Nephron (organoid): ENCODE data around the gene SKIC2.
A peak's percentile ranks its signal among the peaks of the same experiment; 100 is the strongest.

Experiments
- H3K27ac Mint-ChIP-seq, 3 experiments: 2 replicates each; pipeline ENCODE4 v1.8.0; 2020; ENCODE audit warnings: mixed read lengths in 3 of 3, mild to moderate bottlenecking in 2 of 3, moderate library complexity in 1 of 3
- H3K27me3 Mint-ChIP-seq: 2 replicates; pipeline ENCODE4 v1.8.0; 2021; ENCODE audit warnings: low read depth, mild to moderate bottlenecking, moderate library complexity, mixed read lengths
- H3K36me3 Mint-ChIP-seq: 2 replicates; pipeline ENCODE4 v1.8.0; 2020; ENCODE audit warnings: low read depth, mixed read lengths
- H3K4me1 Mint-ChIP-seq: 2 replicates; pipeline ENCODE4 v1.8.0; 2020; ENCODE audit warnings: mixed read lengths
- H3K4me3 Mint-ChIP-seq, 3 experiments: 2 replicates each; pipeline ENCODE4 v1.8.0; 2020; ENCODE audit warnings: mild to moderate bottlenecking in 3 of 3, mixed read lengths in 3 of 3, moderate library complexity in 2 of 3
- H3K9me3 Mint-ChIP-seq: 2 replicates; pipeline ENCODE4 v1.8.0; 2020; ENCODE audit warnings: mixed read lengths
- TF ChIP-seq, protein P1 (sequence below), 3 experiments: fragments of 200-600 bp; sonication (generic); IDR thresholded peaks; one replicate each; pipeline ENCODE4 v1.5.0; 2021; ENCODE audit warnings: antibody characterized with exemption in 3 of 3; ENCODE audit not compliant: unreplicated experiment in 3 of 3

SKIC2 gene

DNA sequence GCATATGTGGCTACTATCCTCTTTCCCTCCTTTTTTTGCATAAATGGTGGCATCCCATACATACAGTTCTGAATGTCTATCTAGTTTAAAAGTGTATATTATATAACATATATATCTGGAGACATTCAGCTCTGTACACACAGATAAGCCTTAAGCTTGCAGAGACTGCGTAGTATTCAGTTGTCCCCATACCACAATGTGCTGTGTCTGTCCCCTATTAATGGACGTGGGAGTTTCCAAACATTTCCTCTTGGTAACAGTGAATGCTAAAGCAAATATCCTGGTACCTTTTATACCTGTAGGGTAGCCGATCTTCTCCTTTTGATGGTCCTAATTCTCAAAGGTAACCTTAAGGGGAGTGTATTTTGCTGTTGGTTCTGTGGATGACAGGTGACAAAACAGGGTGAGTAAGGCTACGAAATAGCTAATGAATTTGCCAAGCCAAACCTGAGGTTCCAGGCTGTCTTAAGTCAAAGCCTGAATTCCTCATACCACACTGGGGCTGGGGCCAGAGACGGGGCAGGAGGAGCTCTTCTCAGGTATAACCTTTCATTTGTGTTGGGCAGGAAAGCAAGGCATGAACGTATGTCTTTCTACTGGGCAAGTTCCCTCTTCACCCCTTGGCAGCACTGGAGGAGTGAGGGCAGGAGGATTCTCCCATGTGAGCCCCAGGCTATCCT, 39.2 kb upstream of the SKIC2 start:
- TF ChIP-seq, protein P1, sequence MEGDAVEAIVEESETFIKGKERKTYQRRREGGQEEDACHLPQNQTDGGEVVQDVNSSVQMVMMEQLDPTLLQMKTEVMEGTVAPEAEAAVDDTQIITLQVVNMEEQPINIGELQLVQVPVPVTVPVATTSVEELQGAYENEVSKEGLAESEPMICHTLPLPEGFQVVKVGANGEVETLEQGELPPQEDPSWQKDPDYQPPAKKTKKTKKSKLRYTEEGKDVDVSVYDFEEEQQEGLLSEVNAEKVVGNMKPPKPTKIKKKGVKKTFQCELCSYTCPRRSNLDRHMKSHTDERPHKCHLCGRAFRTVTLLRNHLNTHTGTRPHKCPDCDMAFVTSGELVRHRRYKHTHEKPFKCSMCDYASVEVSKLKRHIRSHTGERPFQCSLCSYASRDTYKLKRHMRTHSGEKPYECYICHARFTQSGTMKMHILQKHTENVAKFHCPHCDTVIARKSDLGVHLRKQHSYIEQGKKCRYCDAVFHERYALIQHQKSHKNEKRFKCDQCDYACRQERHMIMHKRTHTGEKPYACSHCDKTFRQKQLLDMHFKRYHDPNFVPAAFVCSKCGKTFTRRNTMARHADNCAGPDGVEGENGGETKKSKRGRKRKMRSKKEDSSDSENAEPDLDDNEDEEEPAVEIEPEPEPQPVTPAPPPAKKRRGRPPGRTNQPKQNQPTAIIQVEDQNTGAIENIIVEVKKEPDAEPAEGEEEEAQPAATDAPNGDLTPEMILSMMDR (IDR thresholded peaks at IDR 0.05; ENCODE audit: unreplicated experiment in 3 of 3), result no peak
- Mint-ChIP-seq H3K27ac (no peak overlapping the region), H3K27me3 (no peaks in the 10 kb centered on the region), H3K9me3 (no peaks in the 10 kb centered on the region), H3K4me1 (no peaks in the 10 kb centered on the region), H3K4me3 (no peak overlapping the region), H3K36me3 (no peaks in the 10 kb centered on the region)

DNA sequence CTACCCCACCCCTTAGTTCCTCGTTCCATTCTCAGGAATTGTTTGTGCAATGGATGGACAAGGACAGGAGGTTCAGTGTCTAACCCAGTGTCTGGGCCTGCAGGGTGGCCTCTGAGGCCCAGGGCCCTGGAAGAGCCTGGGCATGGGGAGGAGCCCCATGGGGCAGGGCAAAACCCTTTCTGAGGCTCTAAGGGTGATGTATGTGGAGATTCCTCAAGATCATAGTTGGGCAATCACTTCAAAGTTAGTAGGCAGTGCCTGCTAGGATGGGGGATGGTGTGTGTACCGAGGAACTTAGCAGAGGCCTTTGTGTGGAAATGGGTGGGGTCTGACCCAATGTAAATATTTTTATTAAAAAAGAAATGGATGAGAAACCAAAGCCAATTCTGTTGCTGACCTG, 38.2 kb upstream of the SKIC2 start:
- Mint-ChIP-seq H3K27ac (no peak overlapping the region), H3K4me1 (no peaks in the 10 kb centered on the region), H3K9me3 (no peaks in the 10 kb centered on the region), H3K4me3 (no peak overlapping the region), H3K27me3 (no peaks in the 10 kb centered on the region), H3K36me3 (no peaks in the 10 kb centered on the region)
- TF ChIP-seq, protein P1 (IDR thresholded peaks at IDR 0.05; ENCODE audit: unreplicated experiment in 3 of 3), result no peak

DNA sequence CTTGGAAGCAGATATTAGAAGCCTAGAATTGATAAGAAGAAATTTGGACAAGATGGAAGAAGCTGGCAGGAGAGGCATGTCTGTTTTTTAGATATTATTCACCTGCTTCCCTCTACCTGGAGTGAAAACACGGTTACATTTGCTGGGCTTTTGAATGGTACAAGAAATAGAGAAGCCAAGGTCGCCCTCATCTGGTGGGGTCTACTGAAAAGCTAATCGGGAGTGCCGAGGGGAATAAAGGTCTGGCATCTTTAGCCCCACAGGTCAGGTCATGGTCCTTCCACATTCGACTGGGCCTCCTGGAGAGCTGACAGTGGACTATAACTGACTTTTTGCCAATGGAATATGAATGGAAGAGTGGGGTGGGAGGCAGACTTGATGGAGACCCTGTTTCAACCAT, 36.0 kb upstream of the SKIC2 start:
- Mint-ChIP-seq H3K4me1 (peaks cover 4% of the 10 kb centered on the region), H3K9me3 (no peaks in the 10 kb centered on the region), H3K27me3 (no peaks in the 10 kb centered on the region), H3K36me3 (no peaks in the 10 kb centered on the region), H3K4me3 (no peak overlapping the region), H3K27ac (no peak overlapping the region)
- TF ChIP-seq, protein P1 (IDR thresholded peaks at IDR 0.05; ENCODE audit: unreplicated experiment in 3 of 3), result no peak

DNA sequence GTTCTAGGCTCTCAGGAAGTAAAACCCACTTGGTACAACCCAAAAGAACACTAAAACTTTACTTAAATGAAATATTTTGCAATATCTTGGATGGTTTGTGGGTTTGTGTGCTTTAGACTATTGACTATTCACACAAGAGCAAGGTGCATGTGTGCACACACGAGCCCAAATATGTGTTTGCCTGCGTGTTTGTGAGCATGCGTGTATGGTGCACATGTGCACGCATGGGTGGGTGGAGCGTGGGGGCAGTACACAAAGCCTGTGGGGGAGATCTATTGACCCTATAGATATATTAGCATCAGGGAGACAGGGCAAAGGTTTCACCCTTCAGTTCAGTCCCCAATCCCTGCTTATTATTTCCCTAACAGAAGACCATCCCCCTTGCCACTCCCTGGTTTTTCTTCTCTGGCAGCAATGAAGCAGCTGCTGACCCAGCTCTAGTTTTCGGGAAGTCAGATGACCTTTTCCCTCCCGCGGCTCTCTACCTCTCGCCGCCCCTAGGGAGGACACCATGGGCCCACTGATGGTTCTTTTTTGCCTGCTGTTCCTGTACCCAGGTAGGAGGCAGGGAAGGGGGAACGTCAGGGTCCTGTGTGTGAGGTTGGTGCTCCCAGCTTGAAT, 31.6 kb upstream of the SKIC2 start, which contains the start of gene C2:
TSS of gene C2 (plus strand) at position 476 of the 621 bp plus-strand sequence. CDS start at position 512, 36 bp downstream.
- peak within 1 kb of the TSS in 1 of 3 experiments; percentile 51 for H3K27ac Mint-ChIP-seq
- TF ChIP-seq, protein P1 (IDR thresholded peaks at IDR 0.05; ENCODE audit: unreplicated experiment in 3 of 3), result no peak
- H3K4me3 Mint-ChIP-seq, result peak within 1 kb of the TSS in 1 of 3 experiments; percentile 4
- H3K4me1 Mint-ChIP-seq, result peaks cover 10% of the 10 kb centered on the region
- no peaks in the 10 kb centered on the region for H3K9me3 Mint-ChIP-seq
- peaks cover 6% of the 10 kb centered on the region for H3K27me3 Mint-ChIP-seq
- no peaks in the 10 kb centered on the region for H3K36me3 Mint-ChIP-seq

DNA sequence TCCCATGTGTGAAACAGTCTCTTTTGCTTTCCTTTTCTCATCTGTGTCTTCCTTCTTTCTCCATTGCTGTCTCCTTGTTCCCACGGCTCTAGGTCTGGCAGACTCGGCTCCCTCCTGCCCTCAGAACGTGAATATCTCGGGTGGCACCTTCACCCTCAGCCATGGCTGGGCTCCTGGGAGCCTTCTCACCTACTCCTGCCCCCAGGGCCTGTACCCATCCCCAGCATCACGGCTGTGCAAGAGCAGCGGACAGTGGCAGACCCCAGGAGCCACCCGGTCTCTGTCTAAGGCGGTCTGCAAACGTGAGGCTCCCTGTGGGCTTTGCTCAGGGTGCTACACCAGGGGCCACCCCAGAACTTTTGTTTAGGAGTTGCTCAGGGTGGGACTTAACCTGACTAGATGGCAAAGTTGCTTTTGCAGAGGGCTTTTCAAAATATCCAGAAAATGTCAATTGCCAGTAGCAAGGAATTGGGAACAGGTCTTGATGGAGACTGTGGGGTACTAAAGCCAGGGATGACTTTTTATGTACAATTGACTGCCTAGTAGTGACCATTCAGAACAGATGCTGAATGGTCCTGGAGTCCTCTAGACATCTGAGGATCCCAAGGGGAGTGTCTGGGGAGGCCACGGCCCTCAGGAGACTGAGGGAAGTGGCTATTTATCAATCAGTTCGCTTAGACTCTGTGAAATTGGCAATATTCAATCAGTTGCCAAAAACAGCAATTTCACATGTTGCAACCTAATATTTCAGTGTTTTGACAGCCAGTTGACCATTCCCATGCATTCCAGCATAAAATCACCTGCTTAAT, 30.9 kb upstream of the SKIC2 start:
- H3K27me3 Mint-ChIP-seq, result peaks cover 6% of the 10 kb centered on the region
- H3K27ac Mint-ChIP-seq, result peak overlapping the region in 1 of 3 experiments; percentile 51
- TF ChIP-seq, protein P1 (IDR thresholded peaks at IDR 0.05; ENCODE audit: unreplicated experiment in 3 of 3), result no peak
- H3K36me3 Mint-ChIP-seq, result no peaks in the 10 kb centered on the region
- H3K4me1 Mint-ChIP-seq, result peaks cover 10% of the 10 kb centered on the region
- peak overlapping the region in 1 of 3 experiments; percentile 4 for H3K4me3 Mint-ChIP-seq
- no peaks in the 10 kb centered on the region for H3K9me3 Mint-ChIP-seq
